ENCODE data around the gene ELAVL2. TPM values are rescaled to one million over a fixed set of nuclear protein-coding genes. Genes with fewer than 3 reads are reported as not detected.

Gene ELAVL2
- total RNA-seq, 1 experiment from 2014 or later, result not detected

DNA sequence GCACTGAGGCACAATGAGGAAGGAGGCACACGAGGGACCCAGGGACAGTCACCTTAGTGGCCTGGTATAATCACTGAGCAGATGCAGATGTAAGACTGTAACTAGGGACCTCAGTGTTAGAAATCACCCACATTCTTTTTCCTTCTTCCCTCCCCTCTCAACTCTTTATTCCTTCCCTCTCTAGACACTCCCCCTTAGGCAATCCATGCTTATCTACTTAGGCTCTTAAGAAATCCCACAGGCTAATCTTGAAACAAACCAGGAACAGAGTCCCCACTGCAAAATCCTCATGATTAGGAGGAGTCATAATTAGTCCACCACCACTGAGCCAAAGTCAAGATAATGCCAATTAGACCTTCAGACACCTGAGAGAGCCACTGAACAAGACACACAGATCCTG is 84.7 kb downstream of the ELAVL2 start:
- TF ChIP-seq, protein P1, sequence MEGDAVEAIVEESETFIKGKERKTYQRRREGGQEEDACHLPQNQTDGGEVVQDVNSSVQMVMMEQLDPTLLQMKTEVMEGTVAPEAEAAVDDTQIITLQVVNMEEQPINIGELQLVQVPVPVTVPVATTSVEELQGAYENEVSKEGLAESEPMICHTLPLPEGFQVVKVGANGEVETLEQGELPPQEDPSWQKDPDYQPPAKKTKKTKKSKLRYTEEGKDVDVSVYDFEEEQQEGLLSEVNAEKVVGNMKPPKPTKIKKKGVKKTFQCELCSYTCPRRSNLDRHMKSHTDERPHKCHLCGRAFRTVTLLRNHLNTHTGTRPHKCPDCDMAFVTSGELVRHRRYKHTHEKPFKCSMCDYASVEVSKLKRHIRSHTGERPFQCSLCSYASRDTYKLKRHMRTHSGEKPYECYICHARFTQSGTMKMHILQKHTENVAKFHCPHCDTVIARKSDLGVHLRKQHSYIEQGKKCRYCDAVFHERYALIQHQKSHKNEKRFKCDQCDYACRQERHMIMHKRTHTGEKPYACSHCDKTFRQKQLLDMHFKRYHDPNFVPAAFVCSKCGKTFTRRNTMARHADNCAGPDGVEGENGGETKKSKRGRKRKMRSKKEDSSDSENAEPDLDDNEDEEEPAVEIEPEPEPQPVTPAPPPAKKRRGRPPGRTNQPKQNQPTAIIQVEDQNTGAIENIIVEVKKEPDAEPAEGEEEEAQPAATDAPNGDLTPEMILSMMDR (conservative IDR thresholded peaks at IDR 0.05; ENCODE audit: low read depth, low read length), result no peak
- TF ChIP-seq EZH2 (IDR thresholded peaks at IDR 0.05; ENCODE audit: borderline replicate concordance, low read depth, low read length, poor library complexity, severe bottlenecking), result no peak
- intact Hi-C loops (cut with micrococcal nuclease; ENCODE audit: unreplicated experiment), result no loop called here

DNA sequence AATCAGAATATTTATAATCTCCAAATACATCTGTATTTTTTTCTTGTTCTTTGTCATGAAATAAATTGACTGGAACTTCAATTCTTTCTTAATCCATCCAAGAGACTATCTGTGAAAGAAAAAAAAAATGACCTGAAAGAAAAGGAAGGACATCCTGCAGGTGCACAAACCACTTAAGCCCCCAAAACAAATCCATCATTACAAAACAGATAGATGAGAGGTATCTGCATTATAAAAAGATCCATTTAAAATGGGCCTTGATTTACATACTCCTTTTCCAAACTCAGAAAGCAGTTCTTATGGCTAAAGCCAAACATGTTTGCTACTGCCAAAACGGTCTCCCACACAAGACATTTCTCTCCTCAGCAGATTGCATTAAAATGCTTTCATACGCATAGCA is 85.5 kb downstream of the ELAVL2 start:
- DNase-seq (ENCODE audit: low spot score), result no peak
- no peak overlapping the region for H3K27ac ChIP-seq (ENCODE audit: low read depth, low read length, poor library complexity, severe bottlenecking)
- TF ChIP-seq, protein P1 (conservative IDR thresholded peaks at IDR 0.05; ENCODE audit: low read depth, low read length), result no peak
- TF ChIP-seq EZH2 (IDR thresholded peaks at IDR 0.05; ENCODE audit: borderline replicate concordance, low read depth, low read length, poor library complexity, severe bottlenecking), result no peak
- H3K4me3 ChIP-seq (ENCODE audit: low read depth, low read length, poor library complexity, severe bottlenecking), result no peak overlapping the region
- ChIA-PET CTCF (no interaction called here), POLR2A (ENCODE audit: low non-redundant PET) (no interaction called here)
- intact Hi-C loops (cut with micrococcal nuclease; ENCODE audit: unreplicated experiment), result no loop called here
- H3K4me1 ChIP-seq (ENCODE audit: insufficient read depth, low read length, poor library complexity, severe bottlenecking), result no peaks in the 10 kb centered on the region
- no TSS peak for BruUV-seq (replicated peaks)
- no peaks in the 10 kb centered on the region for H3K9me3 ChIP-seq (ENCODE audit: low read depth, low read length, poor library complexity, severe bottlenecking)
- no peaks in the 10 kb centered on the region for H3K36me3 ChIP-seq (ENCODE audit: insufficient read depth, low read length, poor library complexity, severe bottlenecking)
- no peaks in the 10 kb centered on the region for H3K27me3 ChIP-seq (replicated peaks; ENCODE audit: insufficient read depth, low read depth, low read length, poor library complexity)

More for the DNA sequence above, 84.7 kb downstream of the ELAVL2 start:
- no peaks in the 10 kb centered on the region for H3K9me3 ChIP-seq (ENCODE audit: low read depth, low read length, poor library complexity, severe bottlenecking)
- no peaks in the 10 kb centered on the region for H3K36me3 ChIP-seq (ENCODE audit: insufficient read depth, low read length, poor library complexity, severe bottlenecking)
- no peaks in the 10 kb centered on the region for H3K4me1 ChIP-seq (ENCODE audit: insufficient read depth, low read length, poor library complexity, severe bottlenecking)
- ChIA-PET POLR2A (ENCODE audit: low non-redundant PET) (no interaction called here), CTCF (no interaction called here)
- H3K27me3 ChIP-seq (replicated peaks; ENCODE audit: insufficient read depth, low read depth, low read length, poor library complexity), result no peaks in the 10 kb centered on the region
- H3K4me3 ChIP-seq (ENCODE audit: low read depth, low read length, poor library complexity, severe bottlenecking), result no peak overlapping the region
- no TSS peak for BruUV-seq (replicated peaks)
- no peak for DNase-seq (ENCODE audit: low spot score)
- H3K27ac ChIP-seq (ENCODE audit: low read depth, low read length, poor library complexity, severe bottlenecking), result no peak overlapping the region

DNA sequence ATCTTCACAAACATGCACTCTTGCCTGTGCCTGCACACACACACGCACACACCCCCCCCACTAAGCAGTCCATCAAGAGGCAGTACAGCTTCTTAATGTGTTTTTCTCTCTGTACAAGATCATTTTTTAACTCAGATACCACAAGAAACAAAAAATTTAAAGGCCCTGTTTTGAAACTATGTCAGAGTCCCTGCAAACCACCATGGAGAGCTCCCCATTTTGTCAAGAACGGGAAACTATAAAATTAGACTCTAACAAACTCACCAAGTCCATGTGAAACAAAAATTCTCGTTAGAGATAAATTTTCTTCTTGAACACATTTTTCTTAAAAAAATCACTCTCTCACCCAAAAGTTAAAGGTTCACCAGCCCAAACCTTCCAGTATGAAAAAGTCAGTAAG is 86.3 kb downstream of the ELAVL2 start:
- no TSS peak for BruUV-seq (replicated peaks)
- DNase-seq (ENCODE audit: low spot score), result no peak
- no peak for TF ChIP-seq EZH2 (IDR thresholded peaks at IDR 0.05; ENCODE audit: borderline replicate concordance, low read depth, low read length, poor library complexity, severe bottlenecking)
- TF ChIP-seq, protein P1 (conservative IDR thresholded peaks at IDR 0.05; ENCODE audit: low read depth, low read length), result no peak
- CTCF ChIA-PET, result no interaction called here
- no peaks in the 10 kb centered on the region for H3K36me3 ChIP-seq (ENCODE audit: insufficient read depth, low read length, poor library complexity, severe bottlenecking)
- no peak overlapping the region for H3K4me3 ChIP-seq (ENCODE audit: low read depth, low read length, poor library complexity, severe bottlenecking)
- no peaks in the 10 kb centered on the region for H3K27me3 ChIP-seq (replicated peaks; ENCODE audit: insufficient read depth, low read depth, low read length, poor library complexity)
- H3K27ac ChIP-seq (ENCODE audit: low read depth, low read length, poor library complexity, severe bottlenecking), result no peak overlapping the region
- POLR2A ChIA-PET (ENCODE audit: low non-redundant PET), result no interaction called here
- intact Hi-C loops (cut with micrococcal nuclease; ENCODE audit: unreplicated experiment), result no loop called here
- H3K4me1 ChIP-seq (ENCODE audit: insufficient read depth, low read length, poor library complexity, severe bottlenecking), result no peaks in the 10 kb centered on the region
- no peaks in the 10 kb centered on the region for H3K9me3 ChIP-seq (ENCODE audit: low read depth, low read length, poor library complexity, severe bottlenecking)
